Measurements from ENCODE around the gene KIF6. TPM values are rescaled to one million over a fixed set of nuclear protein-coding genes. Genes with fewer than 3 reads are reported as not detected.

Gene KIF6
- total RNA-seq, 4 donors from 2014 or later = 0.47 to 2.3 (median 0.97) TPM

DNA sequence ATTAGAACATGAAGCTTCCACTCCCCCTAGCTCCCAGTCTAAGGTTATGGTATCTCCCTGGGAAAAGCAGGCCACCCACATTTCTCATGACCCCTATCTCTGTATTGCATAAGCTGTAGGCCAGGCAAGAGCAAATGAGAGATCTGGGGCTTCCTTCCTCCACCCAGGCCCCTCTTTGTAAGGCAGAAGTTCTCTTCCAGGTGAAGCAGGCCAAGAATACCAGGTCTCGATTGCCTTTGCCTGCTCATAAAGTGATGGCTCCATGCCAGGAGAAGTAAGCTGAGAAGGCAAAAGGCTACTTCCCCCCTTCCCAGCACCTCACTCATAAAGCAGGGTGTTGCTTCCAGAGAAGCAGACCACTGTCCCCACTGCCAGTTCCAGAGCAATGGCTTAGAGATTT lies 258.6 kb downstream of the KIF6 start:
- no peak for ATAC-seq
- TF ChIP-seq POLR2AphosphoS5 (IDR thresholded peaks at IDR 0.05) = no peak
- TF ChIP-seq EP300 (IDR thresholded peaks at IDR 0.05) = no peak
- TF ChIP-seq POLR2A (IDR thresholded peaks at IDR 0.05) = no peak
- TF ChIP-seq, protein P1, sequence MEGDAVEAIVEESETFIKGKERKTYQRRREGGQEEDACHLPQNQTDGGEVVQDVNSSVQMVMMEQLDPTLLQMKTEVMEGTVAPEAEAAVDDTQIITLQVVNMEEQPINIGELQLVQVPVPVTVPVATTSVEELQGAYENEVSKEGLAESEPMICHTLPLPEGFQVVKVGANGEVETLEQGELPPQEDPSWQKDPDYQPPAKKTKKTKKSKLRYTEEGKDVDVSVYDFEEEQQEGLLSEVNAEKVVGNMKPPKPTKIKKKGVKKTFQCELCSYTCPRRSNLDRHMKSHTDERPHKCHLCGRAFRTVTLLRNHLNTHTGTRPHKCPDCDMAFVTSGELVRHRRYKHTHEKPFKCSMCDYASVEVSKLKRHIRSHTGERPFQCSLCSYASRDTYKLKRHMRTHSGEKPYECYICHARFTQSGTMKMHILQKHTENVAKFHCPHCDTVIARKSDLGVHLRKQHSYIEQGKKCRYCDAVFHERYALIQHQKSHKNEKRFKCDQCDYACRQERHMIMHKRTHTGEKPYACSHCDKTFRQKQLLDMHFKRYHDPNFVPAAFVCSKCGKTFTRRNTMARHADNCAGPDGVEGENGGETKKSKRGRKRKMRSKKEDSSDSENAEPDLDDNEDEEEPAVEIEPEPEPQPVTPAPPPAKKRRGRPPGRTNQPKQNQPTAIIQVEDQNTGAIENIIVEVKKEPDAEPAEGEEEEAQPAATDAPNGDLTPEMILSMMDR (IDR thresholded peaks at IDR 0.05) = no peak
- peaks cover 0 to 11% (median 0%) of the 10 kb centered on the region in 3 donors for H3K9me3 ChIP-seq
- H3K4me3 ChIP-seq = no peak overlapping the region
- no peaks in the 10 kb centered on the region for H3K36me3 ChIP-seq
- H3K4me1 ChIP-seq = peaks cover 0 to 12% (median 0%) of the 10 kb centered on the region in 3 donors
- no peaks in the 10 kb centered on the region for H3K27me3 ChIP-seq
- H3K27ac ChIP-seq = no peak overlapping the region
- WGBS, 2 donors (ENCODE audit: low coverage in 1 of 2) = 71% methylated on average over 1 of the region's 1 CpG; no CpG with 5 or more reads in 1 of the 2 donors

DNA sequence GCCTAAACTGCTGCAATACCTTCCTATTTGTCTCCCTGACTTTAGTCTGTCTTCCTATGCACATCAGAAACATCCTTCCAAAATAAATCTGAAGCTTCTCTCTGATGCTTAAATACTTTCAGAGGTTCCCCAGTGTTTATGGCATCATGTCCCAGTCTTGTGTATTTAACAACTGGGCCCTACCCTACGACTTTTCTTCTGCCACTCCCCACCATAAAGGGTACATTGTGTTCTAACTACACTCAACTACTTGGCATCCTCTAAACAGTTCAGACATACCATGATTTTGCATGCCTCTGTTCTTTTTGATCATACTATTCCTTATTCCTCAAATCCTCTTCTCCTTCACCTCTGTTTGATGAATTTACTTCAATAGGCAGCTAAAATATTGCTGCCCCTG lies 259.7 kb downstream of the KIF6 start:
- H3K4me1 ChIP-seq = peaks cover 0 to 1% (median 0%) of the 10 kb centered on the region in 3 donors
- H3K9me3 ChIP-seq = peaks cover 0 to 11% (median 0%) of the 10 kb centered on the region in 3 donors
- H3K27me3 ChIP-seq = no peaks in the 10 kb centered on the region
- TF ChIP-seq, protein P1 (IDR thresholded peaks at IDR 0.05) = no peak
- TF ChIP-seq EP300 (IDR thresholded peaks at IDR 0.05) = no peak
- TF ChIP-seq POLR2A (IDR thresholded peaks at IDR 0.05) = no peak
- no peak for TF ChIP-seq POLR2AphosphoS5 (IDR thresholded peaks at IDR 0.05)
- no peak for ATAC-seq
- 95 to 100% methylated on average over 1 of the region's 1 CpG for WGBS, 2 donors (ENCODE audit: low coverage in 1 of 2)
- no peak overlapping the region for H3K4me3 ChIP-seq
- H3K36me3 ChIP-seq = no peaks in the 10 kb centered on the region
- H3K27ac ChIP-seq = no peak overlapping the region

DNA sequence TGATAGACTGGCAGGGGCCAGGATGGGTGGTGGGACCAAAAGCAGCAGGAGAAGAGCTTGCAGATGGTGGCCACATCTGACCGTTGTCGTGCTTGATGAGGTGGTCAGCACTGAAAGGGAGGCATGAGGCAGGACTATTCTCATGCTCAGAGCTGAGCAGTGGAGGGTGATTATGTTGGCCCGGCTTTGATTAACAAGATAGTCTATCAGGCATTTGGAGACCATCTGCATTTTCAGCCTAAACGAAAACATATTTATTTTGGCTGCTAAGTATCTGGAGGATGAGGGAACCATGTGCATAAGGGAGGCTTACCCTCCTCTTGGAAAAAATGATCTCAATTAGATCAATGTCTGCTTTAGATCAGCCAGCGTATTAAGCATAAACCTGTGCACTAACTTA lies 261.1 kb downstream of the KIF6 start:
- WGBS, 2 donors (ENCODE audit: low coverage in 1 of 2) = 86 to 88% methylated on average over 1 to 5 of the region's 5 CpGs

DNA sequence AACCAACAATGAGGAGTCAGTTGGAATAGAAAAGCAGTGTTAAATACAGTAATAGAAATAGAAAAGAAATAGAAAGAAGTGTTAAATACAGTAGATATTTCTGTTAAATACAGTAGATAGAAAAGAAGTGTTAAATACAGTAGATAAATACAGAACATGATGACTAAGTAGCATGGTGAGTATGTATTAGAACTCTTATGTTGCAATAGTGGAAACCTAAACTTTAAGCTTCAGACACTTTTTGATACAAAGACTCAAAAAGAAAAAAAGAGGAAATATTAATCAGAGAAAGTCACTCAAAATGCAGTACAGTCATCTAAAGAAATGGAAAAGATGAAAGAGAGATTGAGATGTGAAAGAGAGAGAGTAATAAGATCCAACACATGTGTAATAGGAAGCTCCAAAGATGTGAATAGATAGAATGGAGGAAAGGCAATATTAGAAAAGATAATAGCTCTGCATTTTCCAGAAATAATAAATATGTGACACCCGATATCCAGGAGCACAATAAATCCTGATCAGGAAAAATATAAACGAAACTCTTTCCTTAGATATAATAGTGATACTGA lies 271.2 kb downstream of the KIF6 start:
- Histone ChIP-seq H3K27ac (no peak overlapping the region), H3K36me3 (no peaks in the 10 kb centered on the region), H3K9me3 (no peaks in the 10 kb centered on the region), H3K4me3 (no peak overlapping the region), H3K4me1 (no peaks in the 10 kb centered on the region), H3K27me3 (no peaks in the 10 kb centered on the region)
- 80 to 100% methylated on average over 1 to 2 of the region's 2 CpGs for WGBS, 2 donors (ENCODE audit: low coverage in 1 of 2)
- ATAC-seq = no peak
- TF ChIP-seq POLR2AphosphoS5 (IDR thresholded peaks at IDR 0.05) = no peak
- TF ChIP-seq EP300 (IDR thresholded peaks at IDR 0.05) = no peak
- TF ChIP-seq, protein P1 (IDR thresholded peaks at IDR 0.05) = no peak
- TF ChIP-seq POLR2A (IDR thresholded peaks at IDR 0.05) = no peak

More for the DNA sequence above, 261.1 kb downstream of the KIF6 start:
- Histone ChIP-seq H3K4me1 (no peaks in the 10 kb centered on the region), H3K27ac (no peak overlapping the region), H3K4me3 (no peak overlapping the region), H3K27me3 (no peaks in the 10 kb centered on the region), H3K9me3 (peaks cover 0 to 11% (median 0%) of the 10 kb centered on the region in 3 donors), H3K36me3 (no peaks in the 10 kb centered on the region)
- TF ChIP-seq, protein P1 (IDR thresholded peaks at IDR 0.05) = no peak
- no peak for TF ChIP-seq POLR2AphosphoS5 (IDR thresholded peaks at IDR 0.05)
- no peak for TF ChIP-seq EP300 (IDR thresholded peaks at IDR 0.05)
- no peak for TF ChIP-seq POLR2A (IDR thresholded peaks at IDR 0.05)
- ATAC-seq = no peak

DNA sequence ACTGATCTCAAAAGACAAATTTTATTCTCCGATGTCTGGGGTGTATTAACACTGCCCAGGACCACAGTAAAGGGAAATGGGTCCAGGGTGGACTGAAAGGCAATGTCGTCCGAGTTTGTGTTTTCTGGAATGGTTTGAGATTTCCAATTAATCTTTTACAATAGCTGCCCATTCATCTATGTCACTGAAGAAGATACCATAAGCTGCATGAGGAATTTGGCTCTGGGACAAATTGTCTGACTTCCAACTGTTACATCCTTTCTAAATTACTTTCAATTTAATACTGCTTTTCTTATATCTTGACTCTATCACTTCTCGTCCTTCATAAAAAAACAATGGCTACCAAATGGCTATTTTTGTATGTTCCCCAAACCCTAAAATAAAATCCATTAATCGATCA lies 272.0 kb downstream of the KIF6 start:
- H3K9me3 ChIP-seq = no peaks in the 10 kb centered on the region
- 39 to 56% methylated on average over 5 of the region's 5 CpGs for WGBS, 2 donors (ENCODE audit: low coverage in 1 of 2)
- TF ChIP-seq POLR2AphosphoS5 (IDR thresholded peaks at IDR 0.05) (no peak), EP300 (IDR thresholded peaks at IDR 0.05) (no peak), POLR2A (IDR thresholded peaks at IDR 0.05) (no peak)
- TF ChIP-seq, protein P1 (IDR thresholded peaks at IDR 0.05) = no peak
- H3K4me1 ChIP-seq = no peaks in the 10 kb centered on the region
- H3K27ac ChIP-seq = no peak overlapping the region
- H3K4me3 ChIP-seq = no peak overlapping the region
- no peaks in the 10 kb centered on the region for H3K36me3 ChIP-seq
- H3K27me3 ChIP-seq = no peaks in the 10 kb centered on the region
- no peak for ATAC-seq

Data from gastroesophageal sphincter (tissue), 4 donors.